Activated naive CD8-positive, alpha-beta T cell treated with anti-CD3 and anti-CD28 coated beads, Interleukin-2, amount 50 U/mL, for 24 hours (primary cell): ENCODE results near the gene THBS3.
A peak's percentile ranks its signal among the peaks of the same experiment; 100 is the strongest.
"Not testable (repeated sequence)": the region's sequence is repeated elsewhere in the genome, so short reads cannot be mapped to it uniquely, and the experiment has no call there.

Experiments
- ATAC-seq: fragments of 150-1000 bp; cut with Tn5 transposase; one replicate; pipeline ENCODE4 v1.10.0; 2021
- DNase-seq: peaks from one replicate; pipeline ENCODE4 v3.0.0; 2021
- H3K27ac Mint-ChIP-seq: one replicate; pipeline ENCODE4 v1.8.0; 2021; ENCODE audit warnings: mild to moderate bottlenecking, mixed read lengths
- H3K27me3 Mint-ChIP-seq: one replicate; pipeline ENCODE4 v1.8.0; 2021; ENCODE audit warnings: mixed read lengths
- H3K36me3 Mint-ChIP-seq: one replicate; pipeline ENCODE4 v1.8.0; 2021; ENCODE audit warnings: low read depth, mixed read lengths
- H3K4me1 Mint-ChIP-seq: one replicate; pipeline ENCODE4 v1.8.0; 2021; ENCODE audit warnings: mixed read lengths
- H3K4me3 Mint-ChIP-seq: one replicate; pipeline ENCODE4 v1.8.0; 2021; ENCODE audit warnings: mild to moderate bottlenecking, moderate library complexity, mixed read lengths
- H3K9me3 Mint-ChIP-seq: one replicate; pipeline ENCODE4 v1.8.0; 2021; ENCODE audit warnings: mixed read lengths

The THBS3 gene

DNA sequence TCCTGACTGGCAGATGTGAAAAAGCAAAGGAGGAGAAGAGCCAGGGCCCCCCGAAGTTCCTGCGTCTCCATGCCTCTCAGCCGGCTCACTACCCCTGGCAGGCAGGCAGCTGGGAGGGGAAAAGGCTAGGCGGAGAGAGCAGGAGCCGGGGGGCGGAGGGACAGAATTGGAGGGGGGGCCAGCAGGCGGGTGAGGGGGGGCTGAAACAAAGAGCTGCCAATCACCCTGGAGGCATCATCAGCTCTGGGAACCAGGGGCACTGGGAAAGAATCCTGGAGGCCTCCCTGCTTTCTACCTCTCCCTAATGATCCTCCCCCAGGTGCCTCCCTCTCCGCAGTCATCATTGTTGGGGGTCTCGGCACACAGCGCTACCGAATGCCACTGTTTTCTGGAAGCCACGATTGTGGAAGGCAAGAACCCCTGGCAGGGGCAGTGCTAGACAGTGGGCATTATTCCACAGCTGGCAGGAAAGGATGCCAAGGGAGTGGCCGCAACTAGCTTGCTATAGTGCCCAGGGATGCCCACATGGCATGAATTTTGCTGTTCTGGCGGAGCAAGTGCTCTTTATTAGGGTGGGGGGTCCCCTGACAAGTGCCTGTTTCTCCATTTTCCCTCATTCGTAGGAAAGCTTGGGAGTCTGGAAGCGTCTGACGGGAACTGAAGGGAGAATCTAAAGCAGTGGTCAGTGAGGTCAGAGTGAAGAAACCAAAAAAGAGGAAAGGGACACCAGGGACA lies at the start of gene THBS3:
Gene THBS3, minus strand, starts transcription at position 92 of the 735 bp plus-strand sequence. Its CDS starts 21 bp downstream, at position 71.
- H3K9me3 Mint-ChIP-seq = no peaks in the 10 kb centered on the region
- H3K4me1 Mint-ChIP-seq = peaks cover 29% of the 10 kb centered on the region
- no peak for DNase-seq
- H3K27me3 Mint-ChIP-seq = no peaks in the 10 kb centered on the region
- ATAC-seq = no peak
- H3K4me3 Mint-ChIP-seq = peak within 1 kb of the TSS; percentile 93
- H3K27ac Mint-ChIP-seq = peak within 1 kb of the TSS; percentile 94
- H3K36me3 Mint-ChIP-seq = peaks cover 11% of the 10 kb centered on the region

DNA sequence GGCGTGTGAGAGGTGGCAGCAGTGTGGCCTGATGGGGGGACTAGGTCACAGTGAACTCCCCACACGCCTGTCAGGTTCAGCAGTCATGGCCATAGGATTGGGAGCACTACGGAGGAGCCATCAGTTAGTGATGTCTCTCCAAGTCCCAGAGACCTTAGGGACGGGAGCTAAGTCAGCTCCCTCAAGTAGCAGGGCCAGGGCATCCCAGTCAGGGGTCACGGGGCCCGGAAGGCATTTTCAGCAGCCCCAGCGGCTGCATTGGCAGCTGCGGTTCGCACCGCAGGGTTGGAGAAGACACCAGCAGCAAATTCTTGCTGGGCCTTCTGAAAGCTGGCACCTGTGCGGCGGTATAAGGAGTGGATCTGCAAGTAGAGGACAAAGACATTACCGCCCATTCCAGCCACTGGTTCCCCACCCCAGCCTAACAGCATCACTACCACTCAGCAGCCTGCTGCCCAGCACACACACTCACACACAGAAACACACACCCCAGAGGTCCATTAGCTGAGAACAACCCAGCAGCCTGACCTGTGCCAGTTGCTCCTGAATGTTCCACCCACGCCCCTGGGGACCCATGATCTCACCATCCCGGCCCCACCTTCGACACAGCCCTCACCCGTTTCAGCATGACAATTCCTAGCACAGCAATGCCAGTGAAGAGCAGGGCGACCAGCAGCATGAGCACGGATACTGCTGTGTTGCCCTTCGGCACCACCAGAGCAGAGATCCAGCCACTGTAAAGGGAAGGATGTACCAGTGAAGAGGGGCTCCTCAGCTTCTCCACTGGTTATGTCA lies 48.6 kb upstream of the THBS3 start:
- peak overlapping the region; percentile 86 for H3K4me3 Mint-ChIP-seq
- DNase-seq (no peak), ATAC-seq (no peak)
- H3K4me1 Mint-ChIP-seq = peaks cover 29% of the 10 kb centered on the region
- peaks cover 24% of the 10 kb centered on the region for H3K36me3 Mint-ChIP-seq
- H3K27me3 Mint-ChIP-seq = no peaks in the 10 kb centered on the region
- no peaks in the 10 kb centered on the region for H3K9me3 Mint-ChIP-seq
- H3K27ac Mint-ChIP-seq = peak overlapping the region; percentile 18

DNA sequence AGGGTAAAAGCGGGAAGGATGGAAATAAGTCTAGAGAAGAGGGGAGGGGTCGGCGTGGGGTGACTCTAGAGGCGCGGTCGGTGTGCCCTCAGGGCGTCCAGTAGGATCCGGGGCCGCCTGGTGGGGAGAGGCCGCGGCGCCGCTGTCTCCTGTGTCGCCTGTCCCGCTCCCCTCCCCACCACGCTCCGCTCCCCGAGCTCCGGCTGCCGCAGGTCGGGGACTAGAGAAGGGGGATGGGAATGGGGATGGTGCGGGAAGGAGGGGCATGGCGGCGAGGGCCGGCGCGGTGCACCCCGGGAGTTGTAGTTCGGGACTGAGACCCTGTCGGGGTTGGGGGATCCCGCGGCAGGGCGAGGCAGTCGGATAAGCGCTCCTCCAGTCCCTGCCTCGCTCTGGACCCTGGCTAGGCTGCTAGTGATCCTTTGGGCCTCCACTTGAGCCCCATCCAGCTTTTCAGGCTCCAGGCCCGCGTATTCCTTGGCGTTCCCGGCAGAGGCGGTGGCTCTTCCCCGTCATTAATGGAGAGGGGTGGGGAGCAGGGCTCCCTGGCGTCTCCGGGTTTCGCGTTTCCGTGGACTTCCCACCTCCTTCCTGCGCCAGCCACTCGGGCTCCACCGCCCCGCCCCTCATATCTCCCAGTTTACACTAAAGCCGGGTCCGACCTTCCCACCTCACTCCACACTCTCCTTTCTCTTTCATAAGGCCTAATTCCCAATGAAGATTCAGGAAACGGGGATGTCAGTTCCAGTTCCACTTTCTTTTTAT lies 47.7 kb upstream of the THBS3 start, which contains the start of gene ENTREP3:
Gene ENTREP3, minus strand, starts transcription at position 241 of the 765 bp plus-strand sequence. CDS start 606 bp downstream, outside the sequence.
- Mint-ChIP-seq H3K4me1 (peaks cover 26% of the 10 kb centered on the region), H3K36me3 (peaks cover 18% of the 10 kb centered on the region), H3K9me3 (no peaks in the 10 kb centered on the region), H3K4me3 (peak within 1 kb of the TSS; percentile 86), H3K27me3 (no peaks in the 10 kb centered on the region), H3K27ac (peak within 1 kb of the TSS; percentile 73)
- peak; percentile 76 for ATAC-seq
- peak; percentile 86 for DNase-seq

- no peak for ATAC-seq
- no peaks in the 10 kb centered on the region for H3K9me3 Mint-ChIP-seq
- H3K27ac Mint-ChIP-seq = peak overlapping the region; percentile 73
- no peaks in the 10 kb centered on the region for H3K27me3 Mint-ChIP-seq
- DNase-seq = no peak
- H3K4me3 Mint-ChIP-seq = peak overlapping the region; percentile 86
- H3K4me1 Mint-ChIP-seq = peaks cover 25% of the 10 kb centered on the region
- H3K36me3 Mint-ChIP-seq = peaks cover 15% of the 10 kb centered on the region
These were observed 47.1 kb upstream of the THBS3 start for GRCh38 chr1:155254714-155255242.

GRCh38 chr1:155254228-155254713 lies 46.6 kb upstream of the THBS3 start:
- H3K36me3 Mint-ChIP-seq = peaks cover 15% of the 10 kb centered on the region
- ATAC-seq (no peak), DNase-seq (no peak)
- peaks cover 25% of the 10 kb centered on the region for H3K4me1 Mint-ChIP-seq
- H3K27me3 Mint-ChIP-seq = no peaks in the 10 kb centered on the region
- H3K27ac Mint-ChIP-seq = peak overlapping the region; percentile 73
- peak overlapping the region; percentile 86 for H3K4me3 Mint-ChIP-seq
- H3K9me3 Mint-ChIP-seq = no peaks in the 10 kb centered on the region

GRCh38 chr1:155253797-155254196 lies 46.1 kb upstream of the THBS3 start:
- peaks cover 15% of the 10 kb centered on the region for H3K36me3 Mint-ChIP-seq
- H3K9me3 Mint-ChIP-seq = no peaks in the 10 kb centered on the region
- H3K27ac Mint-ChIP-seq = no peak overlapping the region
- DNase-seq = no peak
- peaks cover 25% of the 10 kb centered on the region for H3K4me1 Mint-ChIP-seq
- no peaks in the 10 kb centered on the region for H3K27me3 Mint-ChIP-seq
- peak overlapping the region; percentile 86 for H3K4me3 Mint-ChIP-seq
- ATAC-seq = no peak

- DNase-seq = no peak
- H3K9me3 Mint-ChIP-seq = no peaks in the 10 kb centered on the region
- H3K27ac Mint-ChIP-seq = no peak overlapping the region
- H3K4me3 Mint-ChIP-seq = peak overlapping the region; percentile 86
- no peaks in the 10 kb centered on the region for H3K27me3 Mint-ChIP-seq
- ATAC-seq = no peak
- H3K4me1 Mint-ChIP-seq = peaks cover 25% of the 10 kb centered on the region
- H3K36me3 Mint-ChIP-seq = peaks cover 10% of the 10 kb centered on the region
These were observed 45.5 kb upstream of the THBS3 start for GRCh38 chr1:155253208-155253607.

DNA sequence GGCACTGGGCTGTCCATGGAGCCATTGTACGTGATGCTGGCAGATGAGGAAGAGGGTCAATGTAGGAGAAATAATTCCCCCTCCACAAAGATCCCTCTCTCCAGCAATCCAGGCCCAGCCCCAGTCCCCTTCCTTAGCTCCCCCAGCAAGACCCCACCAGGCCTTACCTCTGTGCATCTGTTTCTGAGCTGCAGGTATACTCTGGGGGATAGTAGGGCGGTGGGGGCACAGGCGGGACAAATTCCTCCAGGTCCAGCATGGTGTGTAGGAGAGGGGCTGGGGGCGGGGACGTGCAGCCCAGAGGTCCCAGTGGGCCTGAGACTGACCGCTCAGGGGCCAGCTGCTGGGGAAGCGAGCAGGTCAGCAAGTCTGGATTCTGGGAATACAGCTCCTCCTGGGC lies 43.9 kb upstream of the THBS3 start:
- no peak for ATAC-seq
- peaks cover 4% of the 10 kb centered on the region for H3K36me3 Mint-ChIP-seq
- no peak overlapping the region for H3K27ac Mint-ChIP-seq
- H3K9me3 Mint-ChIP-seq = no peaks in the 10 kb centered on the region
- no peak overlapping the region for H3K4me3 Mint-ChIP-seq
- no peaks in the 10 kb centered on the region for H3K27me3 Mint-ChIP-seq
- peaks cover 25% of the 10 kb centered on the region for H3K4me1 Mint-ChIP-seq
- DNase-seq = no peak

DNA sequence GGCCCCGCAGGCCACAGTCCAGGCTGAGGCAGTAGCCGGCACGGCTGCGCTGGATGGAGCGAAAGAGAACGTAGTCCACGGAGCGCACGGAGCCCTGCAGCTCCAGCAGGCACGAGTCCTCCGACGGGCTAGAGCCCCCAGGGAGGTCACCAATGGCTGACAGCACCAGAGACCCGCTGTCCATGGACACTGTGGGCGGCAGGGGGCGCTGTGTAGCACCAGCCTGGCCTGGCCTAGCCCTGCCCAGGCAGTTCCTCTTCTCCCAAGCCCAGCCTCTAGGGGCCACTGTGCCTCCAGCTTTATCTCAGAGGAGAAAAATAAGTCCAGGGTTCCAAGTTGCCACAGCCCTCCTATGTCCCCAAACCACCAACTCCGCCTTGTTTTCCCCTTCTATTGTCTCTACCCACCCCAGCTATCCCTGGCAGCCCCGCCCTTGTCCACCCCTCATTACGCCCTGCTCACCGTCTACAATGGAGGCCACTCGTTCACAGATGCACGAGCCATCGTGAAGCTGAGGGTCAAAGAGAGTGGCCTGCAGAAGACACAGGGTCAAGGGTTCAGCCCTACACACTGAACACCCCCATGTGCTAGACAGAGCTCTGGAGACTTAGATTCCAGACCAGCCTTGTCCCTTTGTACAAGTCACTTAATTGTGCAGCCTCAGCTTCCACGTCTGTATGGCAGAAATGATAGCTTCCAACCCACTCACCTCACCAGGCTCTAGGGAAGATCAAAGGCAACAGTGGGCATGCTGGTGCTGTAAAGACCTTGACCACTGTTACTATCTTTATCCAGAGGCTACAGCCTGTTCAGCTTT lies 43.1 kb upstream of the THBS3 start:
- Mint-ChIP-seq H3K27me3 (no peaks in the 10 kb centered on the region), H3K27ac (no peak overlapping the region), H3K9me3 (no peaks in the 10 kb centered on the region), H3K4me3 (peak overlapping the region; percentile 52), H3K4me1 (peaks cover 24% of the 10 kb centered on the region), H3K36me3 (peaks cover 4% of the 10 kb centered on the region)
- DNase-seq (peak; percentile 98), ATAC-seq (peak; percentile 97)

GRCh38 chr1:155250246-155250632 lies 42.5 kb upstream of the THBS3 start:
- Mint-ChIP-seq H3K36me3 (peaks cover 4% of the 10 kb centered on the region), H3K27ac (peak overlapping the region; percentile 52), H3K4me3 (peak overlapping the region; percentile 63), H3K4me1 (peaks cover 23% of the 10 kb centered on the region), H3K9me3 (no peaks in the 10 kb centered on the region), H3K27me3 (no peaks in the 10 kb centered on the region)
- ATAC-seq (peak; percentile 2), DNase-seq (no peak)

- H3K9me3 Mint-ChIP-seq = peaks cover 4% of the 10 kb centered on the region
- H3K27ac Mint-ChIP-seq = no peak overlapping the region
- peaks cover 3% of the 10 kb centered on the region for H3K27me3 Mint-ChIP-seq
- H3K36me3 Mint-ChIP-seq = peaks cover 5% of the 10 kb centered on the region
- DNase-seq = no peak
- ATAC-seq = no peak
- H3K4me1 Mint-ChIP-seq = peaks cover 29% of the 10 kb centered on the region
- H3K4me3 Mint-ChIP-seq = no peak overlapping the region
These were observed 40.2 kb upstream of the THBS3 start for GRCh38 chr1:155247667-155248553.

GRCh38 chr1:155246796-155247195 lies 39.1 kb upstream of the THBS3 start:
- H3K4me3 Mint-ChIP-seq = not testable (repeated sequence)

DNA sequence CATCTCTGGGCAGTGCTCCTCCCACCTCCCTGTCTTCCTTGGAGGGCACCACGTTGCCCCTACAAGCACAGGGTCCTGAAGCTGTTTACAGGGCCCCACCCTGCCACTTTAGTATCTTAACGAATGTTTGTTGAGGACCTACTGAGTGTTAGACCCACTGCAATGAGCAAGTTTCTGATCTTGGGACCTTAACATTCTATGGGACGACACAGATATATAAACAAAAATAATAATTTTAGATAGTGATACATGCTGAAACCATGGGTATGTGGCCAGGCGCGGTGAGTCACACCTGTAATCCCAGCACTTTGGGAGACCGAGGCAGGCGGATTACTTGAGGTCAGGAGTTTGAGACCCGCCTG lies 37.4 kb upstream of the THBS3 start:
- Mint-ChIP-seq H3K36me3 (peaks cover 7% of the 10 kb centered on the region), H3K9me3 (peaks cover 4% of the 10 kb centered on the region), H3K4me1 (peaks cover 51% of the 10 kb centered on the region), H3K27me3 (peaks cover 3% of the 10 kb centered on the region), H3K27ac (peak overlapping the region; percentile 98), H3K4me3 (peak overlapping the region; percentile 81)
- DNase-seq = no peak
- ATAC-seq = no peak

More at GRCh38 chr1:155246796-155247195, 39.1 kb upstream of the THBS3 start:
- not testable (repeated sequence) for H3K36me3 Mint-ChIP-seq, H3K27me3 Mint-ChIP-seq, H3K27ac Mint-ChIP-seq, ATAC-seq, H3K9me3 Mint-ChIP-seq, DNase-seq
- peaks cover 40% of the 10 kb centered on the region for H3K4me1 Mint-ChIP-seq
